Astrocyte (in vitro differentiated cells and primary cell): ENCODE measurements around the gene PAX8. TPM values are rescaled to one million over a fixed set of nuclear protein-coding genes. Genes with fewer than 3 reads are reported as not detected.

Experiments
- DNase-seq: peaks from one replicate; pipeline ENCODE4 v3.0.0-alpha.2; 2010; ENCODE audit warnings: low read depth
- FAIRE-seq: peaks from 2 replicates; lab custom pipeline; 2011; peaks lifted over from hg19 to GRCh38; lab: Jason Lieb, UNC
- H2AFZ ChIP-seq: 2 replicates; pipeline ENCODE4 v1.6.0; 2012; ENCODE audit warnings: low read depth, low read length, inconsistent platforms
- H3K27ac ChIP-seq: 2 replicates; pipeline ENCODE4 v1.5.1; 2011; ENCODE audit warnings: low read depth, low read length, inconsistent platforms
- H3K27me3 ChIP-seq: 2 replicates; pipeline ENCODE4 v1.6.0; 2011; ENCODE audit warnings: low read length, inconsistent platforms; ENCODE audit not compliant: insufficient read depth
- H3K36me3 ChIP-seq: 2 replicates; pipeline ENCODE4 v1.5.1; 2011; ENCODE audit warnings: low read length, inconsistent platforms; ENCODE audit not compliant: insufficient read depth
- H3K4me1 ChIP-seq: 2 replicates; pipeline ENCODE4 v1.5.1; 2011; ENCODE audit warnings: low read length, inconsistent platforms; ENCODE audit not compliant: insufficient read depth
- H3K4me2 ChIP-seq: 2 replicates; pipeline ENCODE4 v1.6.0; 2012; ENCODE audit warnings: low read length, inconsistent platforms
- H3K4me3 ChIP-seq: 2 replicates; pipeline ENCODE4 v1.5.1; 2011; ENCODE audit warnings: low read depth, mild to moderate bottlenecking, low read length, inconsistent platforms; ENCODE audit not compliant: insufficient read depth
- H3K79me2 ChIP-seq: 2 replicates; pipeline ENCODE4 v1.6.0; 2012; ENCODE audit warnings: mild to moderate bottlenecking, low read length, inconsistent platforms; ENCODE audit not compliant: insufficient read depth
- H3K9ac ChIP-seq: 2 replicates; pipeline ENCODE4 v1.6.0; 2012; ENCODE audit warnings: mild to moderate bottlenecking, low read length, inconsistent platforms
- H3K9me3 ChIP-seq: 2 replicates; pipeline ENCODE4 v1.5.1; 2012; ENCODE audit warnings: low read depth, mild to moderate bottlenecking, low read length, inconsistent platforms; ENCODE audit not compliant: insufficient read depth
- H4K20me1 ChIP-seq: 2 replicates; pipeline ENCODE4 v1.6.0; 2012; ENCODE audit warnings: low read length, inconsistent platforms; ENCODE audit not compliant: insufficient read depth
- H3K27ac Mint-ChIP-seq: one replicate; pipeline ENCODE4 v1.8.0; 2021; ENCODE audit warnings: mild to moderate bottlenecking, mixed read lengths; ENCODE audit not compliant: unreplicated experiment
- H3K27me3 Mint-ChIP-seq: one replicate; pipeline ENCODE4 v1.8.0; 2021; ENCODE audit warnings: low read depth, mixed read lengths; ENCODE audit not compliant: unreplicated experiment
- H3K36me3 Mint-ChIP-seq: one replicate; pipeline ENCODE4 v1.8.0; 2021; ENCODE audit warnings: low read depth, mixed read lengths; ENCODE audit not compliant: unreplicated experiment
- H3K4me1 Mint-ChIP-seq: one replicate; pipeline ENCODE4 v1.8.0; 2021; ENCODE audit warnings: low read depth, mixed read lengths; ENCODE audit not compliant: unreplicated experiment
- H3K4me3 Mint-ChIP-seq: one replicate; pipeline ENCODE4 v1.8.0; 2021; ENCODE audit warnings: mild to moderate bottlenecking, moderate library complexity, mixed read lengths; ENCODE audit not compliant: unreplicated experiment
- H3K9me3 Mint-ChIP-seq: one replicate; pipeline ENCODE4 v1.8.0; 2021; ENCODE audit warnings: mild to moderate bottlenecking, mixed read lengths; ENCODE audit not compliant: unreplicated experiment
- EZH2 ChIP-seq: IDR thresholded peaks from 2 replicates; pipeline ENCODE4 v1.6.1; 2012; ENCODE audit warnings: mild to moderate bottlenecking, low read length, inconsistent platforms; ENCODE audit not compliant: insufficient read depth
- total RNA-seq: library from RNA; stranded (reverse); gene quantifications from 2 replicates; pipeline ENCODE4 v1.2.1, GENCODE V29; 2021
- TF ChIP-seq, protein P1 (sequence below): IDR thresholded peaks from 2 replicates; pipeline ENCODE4 v1.5.1; 2011; ENCODE audit warnings: low read depth, mild to moderate bottlenecking, inconsistent platforms, low read length, moderate library complexity; ENCODE audit not compliant: insufficient read depth

PAX8 gene
- total RNA-seq, 1 donor from 2014 or later = 0.48 TPM

DNA sequence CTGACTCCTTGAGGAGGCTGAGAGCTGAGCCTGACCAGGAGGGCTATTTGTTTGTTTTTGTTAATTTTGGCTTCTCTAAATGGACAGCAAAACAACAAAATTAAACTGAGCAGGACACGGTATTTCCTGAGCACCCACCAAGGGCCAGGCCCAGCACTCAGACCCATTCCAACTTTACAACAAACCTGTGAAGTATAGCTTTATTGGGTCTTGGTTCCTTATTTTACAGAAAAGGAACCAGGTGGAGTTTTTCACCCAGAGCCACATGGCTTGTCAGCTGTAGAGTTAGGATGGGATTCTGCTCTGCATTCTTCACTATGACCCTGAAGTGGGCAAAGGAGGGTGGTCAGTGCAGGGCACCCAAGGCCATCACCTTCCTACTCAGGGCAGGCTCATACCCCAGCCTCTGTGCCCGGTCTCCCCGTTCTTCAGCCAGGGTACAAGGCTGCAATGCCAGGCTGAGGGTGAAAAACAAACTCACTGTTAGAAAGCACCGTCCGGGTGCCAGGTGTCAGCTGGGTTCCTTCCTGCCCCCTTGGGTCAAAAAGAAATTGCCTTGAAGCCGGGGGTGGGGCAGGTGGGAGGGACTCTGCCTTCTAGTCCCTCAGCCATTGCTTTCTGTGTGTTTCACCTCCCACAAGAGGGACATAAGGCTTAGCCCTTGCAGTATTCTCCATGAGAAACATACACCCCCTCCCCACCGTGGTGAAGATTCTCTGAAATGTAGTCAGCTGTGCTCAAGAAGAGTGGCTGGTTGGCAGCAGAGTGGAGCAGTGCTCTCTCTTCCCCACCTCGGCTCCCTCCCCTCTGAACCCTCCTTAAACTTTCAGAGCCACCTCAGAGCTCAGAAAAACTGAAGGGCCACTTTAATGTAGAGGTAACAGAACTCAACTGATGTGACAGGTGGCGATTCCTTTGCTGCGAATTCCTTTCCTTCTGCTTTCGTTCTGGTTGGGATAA, 102.7 kb downstream of the PAX8 start:
- Mint-ChIP-seq H3K27me3 (peaks cover 18% of the 10 kb centered on the region), H3K4me3 (no peak overlapping the region), H3K36me3 (no peaks in the 10 kb centered on the region), H3K9me3 (no peaks in the 10 kb centered on the region), H3K4me1 (peaks cover 12% of the 10 kb centered on the region), H3K27ac (no peak overlapping the region)
- FAIRE-seq (no peak), DNase-seq (no peak)
- no peak overlapping the region for H2AFZ ChIP-seq
- H3K27me3 ChIP-seq = no peaks in the 10 kb centered on the region
- H3K9ac ChIP-seq = no peak overlapping the region
- H3K4me3 ChIP-seq = no peak overlapping the region
- H3K79me2 ChIP-seq = no peaks in the 10 kb centered on the region
- H3K9me3 ChIP-seq = no peaks in the 10 kb centered on the region
- no peak overlapping the region for H3K4me2 ChIP-seq
- no peaks in the 10 kb centered on the region for H3K4me1 ChIP-seq
- no peaks in the 10 kb centered on the region for H4K20me1 ChIP-seq
- TF ChIP-seq, protein P1, sequence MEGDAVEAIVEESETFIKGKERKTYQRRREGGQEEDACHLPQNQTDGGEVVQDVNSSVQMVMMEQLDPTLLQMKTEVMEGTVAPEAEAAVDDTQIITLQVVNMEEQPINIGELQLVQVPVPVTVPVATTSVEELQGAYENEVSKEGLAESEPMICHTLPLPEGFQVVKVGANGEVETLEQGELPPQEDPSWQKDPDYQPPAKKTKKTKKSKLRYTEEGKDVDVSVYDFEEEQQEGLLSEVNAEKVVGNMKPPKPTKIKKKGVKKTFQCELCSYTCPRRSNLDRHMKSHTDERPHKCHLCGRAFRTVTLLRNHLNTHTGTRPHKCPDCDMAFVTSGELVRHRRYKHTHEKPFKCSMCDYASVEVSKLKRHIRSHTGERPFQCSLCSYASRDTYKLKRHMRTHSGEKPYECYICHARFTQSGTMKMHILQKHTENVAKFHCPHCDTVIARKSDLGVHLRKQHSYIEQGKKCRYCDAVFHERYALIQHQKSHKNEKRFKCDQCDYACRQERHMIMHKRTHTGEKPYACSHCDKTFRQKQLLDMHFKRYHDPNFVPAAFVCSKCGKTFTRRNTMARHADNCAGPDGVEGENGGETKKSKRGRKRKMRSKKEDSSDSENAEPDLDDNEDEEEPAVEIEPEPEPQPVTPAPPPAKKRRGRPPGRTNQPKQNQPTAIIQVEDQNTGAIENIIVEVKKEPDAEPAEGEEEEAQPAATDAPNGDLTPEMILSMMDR = no peak
- TF ChIP-seq EZH2 = no peak
- no peak overlapping the region for H3K27ac ChIP-seq
- no peaks in the 10 kb centered on the region for H3K36me3 ChIP-seq

DNA sequence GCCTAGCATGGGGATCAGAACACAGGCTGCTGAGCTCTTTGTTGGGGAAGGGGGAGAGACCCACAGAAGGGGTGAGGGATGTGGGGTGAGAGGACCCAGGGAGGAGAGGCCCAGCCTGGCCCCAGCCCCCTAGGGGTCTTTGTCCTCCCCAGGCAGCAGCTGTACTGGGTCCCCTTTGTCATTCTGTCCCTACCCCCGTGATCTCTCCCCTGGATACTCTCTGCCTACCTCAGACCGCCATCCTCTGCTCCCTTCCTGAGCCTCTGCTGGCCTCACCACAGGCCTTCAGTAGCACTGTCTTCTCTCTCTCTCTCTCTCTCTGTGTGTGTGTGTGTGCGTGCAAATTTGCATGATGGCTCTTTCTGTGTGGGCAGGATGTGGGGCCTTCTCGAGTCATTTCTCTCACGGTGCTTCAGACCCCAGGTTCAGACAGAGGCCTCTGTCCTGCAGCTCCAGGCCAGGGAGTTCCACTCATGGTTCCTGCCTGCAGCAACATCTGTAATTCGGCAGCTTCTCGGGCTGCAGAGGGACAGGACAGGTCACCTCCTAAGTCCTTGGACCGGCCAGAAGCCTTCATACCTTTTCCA, 103.6 kb downstream of the PAX8 start:
- no peak for DNase-seq
- no peak overlapping the region for H2AFZ ChIP-seq
- no peak overlapping the region for H3K27ac Mint-ChIP-seq

More for the DNA sequence above, 103.6 kb downstream of the PAX8 start:
- H3K4me3 ChIP-seq = no peak overlapping the region
- H3K79me2 ChIP-seq = no peaks in the 10 kb centered on the region
- Mint-ChIP-seq H3K36me3 (no peaks in the 10 kb centered on the region), H3K9me3 (no peaks in the 10 kb centered on the region), H3K4me1 (peaks cover 7% of the 10 kb centered on the region), H3K27me3 (peaks cover 15% of the 10 kb centered on the region), H3K4me3 (no peak overlapping the region)
- FAIRE-seq = no peak
- H4K20me1 ChIP-seq = no peaks in the 10 kb centered on the region
- H3K27ac ChIP-seq = no peak overlapping the region
- TF ChIP-seq, protein P1 = no peak
- no peak for TF ChIP-seq EZH2
- no peaks in the 10 kb centered on the region for H3K4me1 ChIP-seq
- no peak overlapping the region for H3K4me2 ChIP-seq
- no peaks in the 10 kb centered on the region for H3K9me3 ChIP-seq
- H3K27me3 ChIP-seq = no peaks in the 10 kb centered on the region
- H3K9ac ChIP-seq = no peak overlapping the region
- H3K36me3 ChIP-seq = no peaks in the 10 kb centered on the region
